GM12873 (cell line): Measurements from ENCODE around the gene PKNOX2.

Source experiments
- CTCF ChIP-seq: IDR thresholded peaks from 2 replicates; pipeline ENCODE4 v1.5.1; 2012; ENCODE audit warnings: low read depth, mild to moderate bottlenecking, moderate library complexity, low read length, control low read depth; ENCODE audit not compliant: insufficient read depth; ENCODE audit errors: missing control alignments

PKNOX2 gene

GRCh38 chr11:125301346-125301745, 136.8 kb downstream of the PKNOX2 start:
- no peak for TF ChIP-seq CTCF

- TF ChIP-seq CTCF = no peak
Measured at GRCh38 chr11:125303186-125303585, 138.6 kb downstream of the PKNOX2 start.

- no peak for TF ChIP-seq CTCF
Measured at GRCh38 chr11:125303694-125304093, 139.1 kb downstream of the PKNOX2 start.

GRCh38 chr11:125304136-125304535, 139.6 kb downstream of the PKNOX2 start:
- no peak for TF ChIP-seq CTCF

GRCh38 chr11:125304876-125305275, 140.3 kb downstream of the PKNOX2 start:
- TF ChIP-seq CTCF = no peak

- no peak for TF ChIP-seq CTCF
Measured at GRCh38 chr11:125305345-125305744, 140.8 kb downstream of the PKNOX2 start.

GRCh38 chr11:125306476-125306875, 141.9 kb downstream of the PKNOX2 start:
- no peak for TF ChIP-seq CTCF

GRCh38 chr11:125308246-125308645, 143.7 kb downstream of the PKNOX2 start:
- no peak for TF ChIP-seq CTCF
